Neutrophil (primary cell): ENCODE results near the gene CYP27C1.

Experiments used
- H3K27ac ChIP-seq: fragments of 200-600 bp; sonication (generic); 2 replicates; pipeline ENCODE4 v1.5.1; 2016; ENCODE audit warnings: mild to moderate bottlenecking, moderate library complexity
- H3K27me3 ChIP-seq: fragments of 200-600 bp; sonication (generic); 2 replicates; pipeline ENCODE4 v1.6.0; 2016; ENCODE audit warnings: mild to moderate bottlenecking
- H3K36me3 ChIP-seq: fragments of 200-600 bp; sonication (generic); 2 replicates; pipeline ENCODE4 v1.5.1; 2017
- H3K4me1 ChIP-seq, 2 experiments: fragments of 200-600 bp in 1 of 2; sonication (generic) in 1 of 2; 1 replicate in 1 of 2; 2 replicates in 1 of 2; pipeline versions ENCODE4 v1.5.1 to v1.6.1; 2013 to 2016; ENCODE audit warnings: low read depth in 1 of 2, low read length in 1 of 2, mild to moderate bottlenecking in 1 of 2, moderate library complexity in 1 of 2; ENCODE audit not compliant: control insufficient read depth in 1 of 2, insufficient read depth in 1 of 2
- H3K4me3 ChIP-seq, 2 experiments: fragments of 200-600 bp in 1 of 2; sonication (generic) in 1 of 2; 1 replicate in 1 of 2; 2 replicates in 1 of 2; pipeline ENCODE4 v1.5.1; 2013 to 2016; ENCODE audit warnings: low read depth in 1 of 2, low read length in 1 of 2, mild to moderate bottlenecking in 1 of 2, moderate library complexity in 1 of 2
- H3K9me3 ChIP-seq: fragments of 200-600 bp; sonication (generic); 2 replicates; pipeline ENCODE4 v1.5.1; 2016
- TF ChIP-seq, protein P1 (sequence below): fragments of 200-600 bp; sonication (generic); IDR thresholded peaks from 2 replicates; pipeline ENCODE4 v1.5.1; 2016; ENCODE audit warnings: antibody characterized with exemption

CYP27C1 gene

DNA sequence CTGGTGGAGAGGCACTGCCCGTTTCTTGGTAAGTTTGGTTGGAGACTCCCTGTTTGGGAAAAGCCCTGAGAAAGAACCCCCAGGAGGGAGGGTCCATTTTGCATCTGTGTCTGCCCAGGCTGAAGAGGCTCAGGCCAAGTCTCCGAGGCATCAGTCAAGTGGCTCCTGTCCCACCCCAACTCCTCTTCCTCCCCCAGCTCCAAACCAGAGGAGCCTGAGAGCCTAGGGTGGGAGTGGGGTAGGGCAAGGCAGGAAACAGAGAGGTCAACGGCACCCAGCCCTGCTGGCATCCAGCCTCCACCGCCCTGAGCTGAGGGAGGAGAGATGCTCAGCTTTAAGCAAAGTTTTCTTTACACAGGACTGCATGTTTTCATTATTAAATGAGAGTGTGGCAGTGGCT, 38.2 kb downstream of the CYP27C1 start:
- no peak overlapping the region for H3K4me3 ChIP-seq
- no peaks in the 10 kb centered on the region for H3K36me3 ChIP-seq
- no peak overlapping the region for H3K27ac ChIP-seq
- TF ChIP-seq, protein P1, sequence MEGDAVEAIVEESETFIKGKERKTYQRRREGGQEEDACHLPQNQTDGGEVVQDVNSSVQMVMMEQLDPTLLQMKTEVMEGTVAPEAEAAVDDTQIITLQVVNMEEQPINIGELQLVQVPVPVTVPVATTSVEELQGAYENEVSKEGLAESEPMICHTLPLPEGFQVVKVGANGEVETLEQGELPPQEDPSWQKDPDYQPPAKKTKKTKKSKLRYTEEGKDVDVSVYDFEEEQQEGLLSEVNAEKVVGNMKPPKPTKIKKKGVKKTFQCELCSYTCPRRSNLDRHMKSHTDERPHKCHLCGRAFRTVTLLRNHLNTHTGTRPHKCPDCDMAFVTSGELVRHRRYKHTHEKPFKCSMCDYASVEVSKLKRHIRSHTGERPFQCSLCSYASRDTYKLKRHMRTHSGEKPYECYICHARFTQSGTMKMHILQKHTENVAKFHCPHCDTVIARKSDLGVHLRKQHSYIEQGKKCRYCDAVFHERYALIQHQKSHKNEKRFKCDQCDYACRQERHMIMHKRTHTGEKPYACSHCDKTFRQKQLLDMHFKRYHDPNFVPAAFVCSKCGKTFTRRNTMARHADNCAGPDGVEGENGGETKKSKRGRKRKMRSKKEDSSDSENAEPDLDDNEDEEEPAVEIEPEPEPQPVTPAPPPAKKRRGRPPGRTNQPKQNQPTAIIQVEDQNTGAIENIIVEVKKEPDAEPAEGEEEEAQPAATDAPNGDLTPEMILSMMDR: no peak
- H3K9me3 ChIP-seq: no peaks in the 10 kb centered on the region
- peaks cover 18% of the 10 kb centered on the region for H3K27me3 ChIP-seq
- no peaks in the 10 kb centered on the region for H3K4me1 ChIP-seq

DNA sequence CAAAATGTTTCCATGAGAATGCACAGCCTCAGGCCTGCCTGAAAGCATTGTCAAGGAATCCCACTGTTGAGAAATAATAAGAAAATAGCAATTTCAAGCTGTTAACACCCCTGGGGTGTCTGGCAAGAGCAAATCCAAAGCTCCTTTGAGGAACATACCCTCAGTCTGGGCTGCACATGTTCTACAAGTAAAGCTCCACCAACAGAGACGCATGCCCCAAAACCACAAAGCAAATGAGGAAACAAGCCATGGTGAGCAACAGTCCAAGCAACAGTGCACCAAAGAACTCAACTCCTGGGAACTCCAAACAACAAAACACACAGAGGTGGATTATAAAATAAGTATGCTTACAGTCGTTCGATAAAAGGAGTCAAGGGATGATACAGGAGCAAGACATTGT, 40.3 kb downstream of the CYP27C1 start:
- Histone ChIP-seq H3K4me1 (no peaks in the 10 kb centered on the region), H3K36me3 (no peaks in the 10 kb centered on the region), H3K27ac (no peak overlapping the region), H3K27me3 (peaks cover 4% of the 10 kb centered on the region), H3K9me3 (no peaks in the 10 kb centered on the region), H3K4me3 (no peak overlapping the region)
- TF ChIP-seq, protein P1: no peak

DNA sequence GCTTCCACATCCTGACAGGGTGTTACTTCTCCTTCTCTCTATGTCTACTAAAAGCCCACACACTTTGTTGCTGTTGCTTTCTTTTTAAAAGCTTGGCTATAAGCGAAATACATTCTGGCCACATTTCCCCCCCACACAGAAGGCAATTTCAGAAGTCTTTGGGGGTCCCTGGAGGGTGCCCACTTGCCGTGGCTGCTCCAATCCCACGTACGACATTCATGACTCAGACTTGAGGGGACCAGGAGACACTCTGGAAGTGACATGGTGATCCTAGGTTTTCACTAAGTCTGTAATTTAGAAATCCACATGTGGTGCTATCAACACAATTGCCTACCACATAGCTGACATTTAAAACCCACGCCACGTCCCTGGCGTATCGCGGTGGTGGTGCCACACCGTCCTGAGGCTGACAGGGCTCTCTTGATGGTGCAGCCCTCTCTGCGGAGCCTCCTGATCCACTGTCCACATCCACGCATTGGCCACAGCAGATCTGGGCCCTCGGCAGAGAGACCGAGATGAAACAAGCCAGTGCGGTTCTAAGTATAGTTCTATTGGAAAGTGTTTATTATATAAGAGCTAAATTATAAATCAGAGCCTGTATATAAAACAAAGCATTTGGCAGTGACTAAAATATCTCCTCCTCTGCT, 42.4 kb downstream of the CYP27C1 start:
- Histone ChIP-seq H3K27me3 (no peaks in the 10 kb centered on the region), H3K4me1 (no peaks in the 10 kb centered on the region), H3K9me3 (no peaks in the 10 kb centered on the region), H3K36me3 (no peaks in the 10 kb centered on the region), H3K27ac (no peak overlapping the region), H3K4me3 (no peak overlapping the region)
- TF ChIP-seq, protein P1: no peak

DNA sequence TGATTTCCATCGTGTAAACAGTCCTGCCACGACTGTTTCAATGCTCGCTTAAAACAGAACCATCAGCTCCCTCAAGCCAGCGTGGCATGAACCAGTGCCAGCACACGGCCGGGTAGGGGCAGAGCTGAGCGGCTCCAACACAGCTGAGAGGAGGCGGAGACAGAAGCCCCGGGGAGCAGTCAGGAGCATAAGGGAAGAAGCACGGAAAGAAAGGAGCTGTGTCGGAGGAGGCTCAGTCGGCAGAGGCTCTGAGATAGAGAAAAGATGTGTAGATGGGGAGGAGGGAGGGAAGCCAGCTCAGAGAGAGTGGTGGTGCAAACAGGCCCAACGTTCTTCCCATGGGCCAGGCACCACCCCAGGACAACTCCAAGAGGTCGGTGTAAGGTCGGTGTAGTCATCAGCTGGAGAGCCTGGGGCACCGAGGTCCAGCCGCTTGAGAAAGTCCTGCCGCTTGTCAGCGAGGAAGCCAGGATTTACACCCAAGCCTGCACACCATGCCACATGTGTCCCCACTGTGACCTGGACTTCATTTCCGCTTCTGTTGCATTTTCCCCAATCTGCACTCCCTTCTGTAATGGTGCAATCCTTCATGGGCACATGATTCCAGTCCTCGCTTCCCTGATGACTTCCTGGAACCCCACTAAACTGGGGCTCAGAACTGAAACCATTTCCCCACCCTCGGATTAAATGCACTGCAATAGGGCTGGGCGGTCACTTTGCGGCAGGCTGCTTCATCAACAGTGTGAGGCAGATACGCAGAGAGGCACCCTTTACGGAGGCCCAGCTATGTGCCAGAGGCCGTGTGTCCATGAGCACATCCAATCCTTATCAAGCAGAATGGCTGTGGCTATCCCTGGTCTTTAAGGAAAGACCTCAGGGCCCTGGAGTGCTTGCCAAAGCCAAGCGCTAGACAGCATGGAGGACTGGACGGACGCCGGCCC, 43.5 kb downstream of the CYP27C1 start:
- Histone ChIP-seq H3K4me1 (no peaks in the 10 kb centered on the region), H3K4me3 (no peak overlapping the region), H3K27me3 (no peaks in the 10 kb centered on the region), H3K36me3 (no peaks in the 10 kb centered on the region), H3K9me3 (no peaks in the 10 kb centered on the region), H3K27ac (no peak overlapping the region)
- TF ChIP-seq, protein P1: no peak

DNA sequence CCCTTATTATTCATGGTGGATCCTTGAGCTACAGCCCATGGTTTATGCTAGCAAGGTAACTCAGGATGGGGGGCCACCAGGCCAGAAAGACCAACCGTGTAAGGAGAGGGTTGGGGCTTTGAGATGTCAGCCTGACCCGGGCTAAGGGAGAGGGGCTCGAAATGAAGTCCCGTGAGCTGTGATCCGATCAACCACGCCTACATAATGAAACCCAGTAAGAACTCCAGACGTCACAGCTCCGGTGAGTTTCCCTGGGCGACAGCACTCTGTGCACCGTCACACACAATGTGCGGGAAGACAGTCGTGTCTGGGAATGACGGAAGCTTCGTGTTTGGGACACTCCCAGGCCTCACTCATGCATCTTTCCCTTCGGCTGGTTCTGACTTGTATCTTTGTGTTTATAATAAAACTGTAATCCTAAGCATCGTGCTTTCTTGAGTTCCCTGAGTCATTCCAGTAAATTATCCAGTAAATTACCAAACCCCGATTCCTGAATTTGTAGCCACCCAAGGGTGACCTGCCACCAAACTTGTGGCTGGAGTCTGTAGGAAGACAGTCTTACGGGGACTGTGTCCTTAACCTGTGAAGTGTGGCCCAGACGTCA, 44.2 kb downstream of the CYP27C1 start:
- Histone ChIP-seq H3K27me3 (no peaks in the 10 kb centered on the region), H3K9me3 (no peaks in the 10 kb centered on the region), H3K27ac (no peak overlapping the region), H3K4me1 (no peaks in the 10 kb centered on the region), H3K36me3 (no peaks in the 10 kb centered on the region), H3K4me3 (no peak overlapping the region)
- TF ChIP-seq, protein P1: no peak
